OCI-LY7 (cell line): ENCODE data around the gene PPRC1. TPM values are rescaled to one million over a fixed set of nuclear protein-coding genes. Genes with fewer than 3 reads are reported as not detected.

Experiments used
- BruUV-seq: library from RNA; stranded (reverse); fragments of 400-500 nt; replicated peaks from 2 replicates; lab custom pipeline; 2021; lab: Mats Ljungman, UMichigan
- CTCF ChIA-PET: fragments of 300-600 bp; sonication (Branson Sonifier 250); formaldehyde crosslinking; loops from one replicate; lab custom pipeline; 2022; ENCODE audit warnings: antibody characterized with exemption; ENCODE audit not compliant: unreplicated experiment; lab: Charles Lee
- POLR2A ChIA-PET: fragments of 300-600 bp; sonication (Branson Sonifier 250); formaldehyde crosslinking; loops from one replicate; lab custom pipeline; 2022; ENCODE audit warnings: antibody characterized with exemption; lab: Charles Lee
- DNase-seq: peaks from one replicate; pipeline ENCODE4 v3.0.0-alpha.2; 2015; ENCODE audit warnings: low spot score
- H2AFZ ChIP-seq: fragments of 200-600 bp; sonication (generic), shearing (Covaris generic); 2 replicates; pipeline ENCODE4 v1.6.1; 2014; ENCODE audit warnings: mild to moderate bottlenecking, antibody characterized with exemption, low read length, moderate library complexity
- H3K27ac ChIP-seq: fragments of 200-600 bp; sonication (generic); 2 replicates; pipeline ENCODE4 v1.5.1; 2014; ENCODE audit warnings: mixed run types, low read depth, mild to moderate bottlenecking, moderate library complexity, low read length, inconsistent platforms; ENCODE audit not compliant: poor library complexity, severe bottlenecking
- H3K36me3 ChIP-seq: fragments of 200-600 bp; sonication (generic); 2 replicates; pipeline ENCODE4 v1.6.1; 2014; ENCODE audit warnings: mild to moderate bottlenecking, antibody characterized with exemption, low read length, moderate library complexity, mixed read lengths; ENCODE audit not compliant: insufficient read depth
- H3K4me1 ChIP-seq: fragments of 200-600 bp; sonication (generic); 2 replicates; pipeline ENCODE4 v1.5.1; 2014; ENCODE audit warnings: mild to moderate bottlenecking, low read length; ENCODE audit not compliant: insufficient read depth, poor library complexity, severe bottlenecking
- H3K4me2 ChIP-seq: fragments of 200-600 bp; sonication (generic); 2 replicates; pipeline ENCODE4 v1.6.1; 2014; ENCODE audit warnings: mild to moderate bottlenecking, low read length
- H3K4me3 ChIP-seq: fragments of 200-600 bp; sonication (generic); 2 replicates; pipeline ENCODE4 v1.5.1; 2014; ENCODE audit warnings: mild to moderate bottlenecking, low read depth, low read length; ENCODE audit not compliant: poor library complexity, severe bottlenecking
- H3K79me2 ChIP-seq: fragments of 200-600 bp; sonication (generic); 2 replicates; pipeline ENCODE4 v1.6.1; 2016; ENCODE audit warnings: low read depth, mild to moderate bottlenecking, low read length, moderate library complexity, mixed read lengths; ENCODE audit not compliant: insufficient read depth
- H3K9me2 ChIP-seq: fragments of 200-600 bp; sonication (generic); 2 replicates; pipeline ENCODE4 v1.6.1; 2016; ENCODE audit warnings: mild to moderate bottlenecking, low read length, mixed read lengths; ENCODE audit not compliant: insufficient read depth
- H3K9me3 ChIP-seq: fragments of 200-600 bp; sonication (generic); 2 replicates; pipeline ENCODE4 v1.6.1; 2014; ENCODE audit warnings: mild to moderate bottlenecking, mixed run types, low read length, mixed read lengths
- H4K20me1 ChIP-seq: fragments of 200-600 bp; sonication (generic); 2 replicates; pipeline ENCODE4 v1.6.1; 2014; ENCODE audit warnings: mild to moderate bottlenecking, antibody characterized with exemption, low read length, moderate library complexity, mixed read lengths; ENCODE audit not compliant: insufficient read depth
- EZH2phosphoT487 ChIP-seq: fragments of 200-600 bp; sonication (generic); IDR thresholded peaks from 2 replicates; pipeline ENCODE4 v1.6.1; 2018; ENCODE audit warnings: low read depth, borderline replicate concordance, mild to moderate bottlenecking, mixed run types, antibody characterized with exemption, low read length, moderate library complexity, mixed read lengths
- intact Hi-C: fragments of 100-400 bp; cut with micrococcal nuclease; formaldehyde crosslinking; loops from one replicate; pipeline ENCODE4 v1.10.0; 2022; ENCODE audit not compliant: unreplicated experiment
- total RNA-seq, 2 experiments: library from RNA; depleted of rRNA in 1 of 2; stranded (reverse); fragments of >200 nt in 1 of 2; shearing (Covaris generic) in 1 of 2; gene quantifications; 2 replicates each; pipeline ENCODE4 v1.2.3, GENCODE V29; 2014 to 2022
- TF ChIP-seq, protein P1 (sequence below): fragments of 200-600 bp; sonication (generic); conservative IDR thresholded peaks from 2 replicates; pipeline ENCODE4 v1.5.1; 2014; ENCODE audit warnings: mild to moderate bottlenecking, antibody characterized with exemption, low read length, moderate library complexity, mixed read lengths

Gene PPRC1
- total RNA-seq, 2 experiments from 2014 or later, result 47.1 to 77.2 TPM

DNA sequence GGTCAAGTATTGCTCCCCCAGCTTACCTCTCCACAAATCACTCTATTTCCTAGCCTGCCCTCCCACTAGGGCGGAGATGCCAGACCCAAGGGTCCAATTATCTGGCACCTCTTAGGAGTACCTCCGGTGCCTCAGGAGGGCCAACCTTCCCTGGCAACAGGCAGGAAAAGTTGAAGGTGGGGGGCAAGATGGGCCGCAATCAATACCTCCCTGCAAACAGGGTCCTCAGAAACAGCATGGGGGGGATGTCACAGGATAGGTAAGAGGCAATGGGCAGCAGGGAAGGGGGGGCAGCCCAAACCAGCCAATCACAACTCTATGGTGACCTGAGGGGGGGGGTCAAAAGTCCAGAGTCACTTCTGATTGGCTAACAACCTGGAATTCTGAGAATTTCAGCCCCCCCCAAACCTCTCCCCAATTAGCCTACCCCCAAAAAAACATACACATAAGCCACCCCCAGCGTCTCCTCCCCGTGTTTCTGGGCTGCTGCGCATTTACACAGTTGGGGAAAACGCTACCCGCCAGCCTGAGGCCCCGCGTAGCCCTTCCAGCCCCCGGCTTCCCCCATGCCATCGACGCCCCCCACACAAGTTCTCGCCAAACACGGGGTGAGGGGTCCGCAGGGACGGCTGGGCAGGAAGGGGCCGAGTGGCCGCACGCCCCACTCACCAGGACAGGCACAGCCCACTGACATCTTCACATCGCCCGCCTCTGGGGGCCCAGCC, 13.3 kb upstream of the PPRC1 start:
- TF ChIP-seq, protein P1, sequence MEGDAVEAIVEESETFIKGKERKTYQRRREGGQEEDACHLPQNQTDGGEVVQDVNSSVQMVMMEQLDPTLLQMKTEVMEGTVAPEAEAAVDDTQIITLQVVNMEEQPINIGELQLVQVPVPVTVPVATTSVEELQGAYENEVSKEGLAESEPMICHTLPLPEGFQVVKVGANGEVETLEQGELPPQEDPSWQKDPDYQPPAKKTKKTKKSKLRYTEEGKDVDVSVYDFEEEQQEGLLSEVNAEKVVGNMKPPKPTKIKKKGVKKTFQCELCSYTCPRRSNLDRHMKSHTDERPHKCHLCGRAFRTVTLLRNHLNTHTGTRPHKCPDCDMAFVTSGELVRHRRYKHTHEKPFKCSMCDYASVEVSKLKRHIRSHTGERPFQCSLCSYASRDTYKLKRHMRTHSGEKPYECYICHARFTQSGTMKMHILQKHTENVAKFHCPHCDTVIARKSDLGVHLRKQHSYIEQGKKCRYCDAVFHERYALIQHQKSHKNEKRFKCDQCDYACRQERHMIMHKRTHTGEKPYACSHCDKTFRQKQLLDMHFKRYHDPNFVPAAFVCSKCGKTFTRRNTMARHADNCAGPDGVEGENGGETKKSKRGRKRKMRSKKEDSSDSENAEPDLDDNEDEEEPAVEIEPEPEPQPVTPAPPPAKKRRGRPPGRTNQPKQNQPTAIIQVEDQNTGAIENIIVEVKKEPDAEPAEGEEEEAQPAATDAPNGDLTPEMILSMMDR, result no peak
- TF ChIP-seq EZH2phosphoT487, result no peak
- Histone ChIP-seq H3K4me3 (peak overlapping the region; percentile 87), H3K4me2 (peak overlapping the region; percentile 79), H3K9me3 (no peaks in the 10 kb centered on the region), H3K9me2 (no peaks in the 10 kb centered on the region), H3K79me2 (peaks cover 50% of the 10 kb centered on the region), H2AFZ (no peak overlapping the region), H3K4me1 (peaks cover 54% of the 10 kb centered on the region), H3K36me3 (no peaks in the 10 kb centered on the region), H3K27ac (peak overlapping the region; percentile 80), H4K20me1 (no peaks in the 10 kb centered on the region)
- ChIA-PET CTCF (interaction anchor here (0.6 kb wide), 3 partner anchors 11 to 512 kb away, joined by 4 to 6 read pairs (median 4); no protein-coding TSS in a partner anchor), POLR2A (interaction anchor here (0.5 to 1.3 kb wide), 7 partner anchors 10 to 1855 kb away, joined by 3 to 5 read pairs (median 3); partner anchors contain the start of gene NOLC1)
- DNase-seq, result peak; percentile 69
- BruUV-seq, result no TSS peak
- intact Hi-C loops, result loop anchor here (1.0 to 10.0 kb wide), 2 partner anchors 13 to 595 kb away; partner anchors contain the start of genes ARL3 and SFXN2

GRCh38 chr10:102120142-102120990, 12.5 kb upstream of the PPRC1 start, which contains the start of gene LDB1:
LDB1 (minus strand) TSS chr10:102120368; CDS start chr10:102120110, 258 bp downstream.
- peaks cover 45% of the 10 kb centered on the region for H3K79me2 ChIP-seq
- H3K4me1 ChIP-seq, result peaks cover 49% of the 10 kb centered on the region
- H3K9me3 ChIP-seq, result no peaks in the 10 kb centered on the region
- peak within 1 kb of the TSS; percentile 80 for H3K27ac ChIP-seq
- peak within 1 kb of the TSS; percentile 87 for H3K4me3 ChIP-seq
- intact Hi-C loops, result loop anchor here (1.0 kb wide), 1 partner anchor 12 kb away; no protein-coding TSS in a partner anchor
- ChIA-PET CTCF (no interaction called here), POLR2A (interaction anchor here (0.6 kb wide), 1 partner anchor 428 kb away, joined by 3 read pairs; no protein-coding TSS in a partner anchor)
- H3K4me2 ChIP-seq, result peak within 1 kb of the TSS; percentile 79
- peak within 1 kb of the TSS; percentile 63 for H2AFZ ChIP-seq
- TF ChIP-seq, protein P1, result peak; percentile 28; the same call in 1 of the 2 replicates
- no peak for TF ChIP-seq EZH2phosphoT487
- no peaks in the 10 kb centered on the region for H3K36me3 ChIP-seq
- BruUV-seq, result no TSS peak
- H4K20me1 ChIP-seq, result no peaks in the 10 kb centered on the region
- no peaks in the 10 kb centered on the region for H3K9me2 ChIP-seq
- peak; percentile 85 for DNase-seq
